Fibroblast of lung (primary cell): ENCODE data around the gene TMEM109.

Experiments
- EZH2 ChIP-seq: IDR thresholded peaks from 2 replicates; pipeline ENCODE4 v1.5.1; 2012; ENCODE audit warnings: low read length, control low read depth, mild to moderate bottlenecking; ENCODE audit errors: missing control alignments
- TF ChIP-seq, protein P1 (sequence below), 2 donors: IDR thresholded peaks in 1 of 2; conservative IDR thresholded peaks in 1 of 2; 1 replicate in 1 of 2; 2 replicates in 1 of 2; pipeline ENCODE4 v1.5.1; 2011 to 2012; ENCODE audit warnings: low read length in 2 of 2, control low read depth in 1 of 2, inconsistent platforms in 1 of 2, low read depth in 1 of 2, mild to moderate bottlenecking in 1 of 2

DNA sequence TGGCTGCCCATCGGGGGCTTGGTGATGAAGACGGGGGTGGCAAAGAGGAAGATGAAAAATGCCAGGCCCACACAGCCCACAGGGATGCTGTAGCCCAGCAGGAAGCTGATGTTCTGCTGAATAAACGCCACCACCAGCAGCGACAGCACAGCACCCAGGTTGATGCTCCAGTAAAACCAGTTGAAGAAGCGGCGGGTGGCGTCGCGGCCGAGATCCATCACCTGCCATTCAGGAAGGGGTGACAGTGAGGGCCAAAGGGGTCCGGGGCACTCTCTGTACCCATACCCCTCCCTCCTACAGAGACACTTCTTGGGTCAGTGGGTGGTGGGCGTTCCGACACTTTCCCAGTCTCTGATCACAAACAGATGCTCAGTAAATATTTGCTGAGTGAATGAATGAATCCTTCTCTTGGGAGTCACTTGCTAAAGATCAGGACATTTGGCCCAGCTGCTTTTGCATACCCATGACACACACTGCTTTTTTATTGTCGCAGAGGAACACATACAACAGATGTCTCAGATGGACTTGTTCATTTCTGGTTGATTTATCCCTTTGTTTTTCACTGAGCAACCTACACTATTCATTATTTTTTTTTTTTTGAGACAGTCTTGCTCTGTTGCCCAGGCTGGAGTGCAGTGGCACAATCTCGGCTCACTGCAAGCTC is 32.8 kb downstream of the TMEM109 start:
- TF ChIP-seq, protein P1, sequence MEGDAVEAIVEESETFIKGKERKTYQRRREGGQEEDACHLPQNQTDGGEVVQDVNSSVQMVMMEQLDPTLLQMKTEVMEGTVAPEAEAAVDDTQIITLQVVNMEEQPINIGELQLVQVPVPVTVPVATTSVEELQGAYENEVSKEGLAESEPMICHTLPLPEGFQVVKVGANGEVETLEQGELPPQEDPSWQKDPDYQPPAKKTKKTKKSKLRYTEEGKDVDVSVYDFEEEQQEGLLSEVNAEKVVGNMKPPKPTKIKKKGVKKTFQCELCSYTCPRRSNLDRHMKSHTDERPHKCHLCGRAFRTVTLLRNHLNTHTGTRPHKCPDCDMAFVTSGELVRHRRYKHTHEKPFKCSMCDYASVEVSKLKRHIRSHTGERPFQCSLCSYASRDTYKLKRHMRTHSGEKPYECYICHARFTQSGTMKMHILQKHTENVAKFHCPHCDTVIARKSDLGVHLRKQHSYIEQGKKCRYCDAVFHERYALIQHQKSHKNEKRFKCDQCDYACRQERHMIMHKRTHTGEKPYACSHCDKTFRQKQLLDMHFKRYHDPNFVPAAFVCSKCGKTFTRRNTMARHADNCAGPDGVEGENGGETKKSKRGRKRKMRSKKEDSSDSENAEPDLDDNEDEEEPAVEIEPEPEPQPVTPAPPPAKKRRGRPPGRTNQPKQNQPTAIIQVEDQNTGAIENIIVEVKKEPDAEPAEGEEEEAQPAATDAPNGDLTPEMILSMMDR (conservative IDR thresholded peaks at IDR 0.05 in 1 of 2, IDR thresholded peaks at IDR 0.05 in 1 of 2; ENCODE audit: low read depth in 1 of 2, low read length in 2 of 2) = no peak
- no peak for TF ChIP-seq EZH2
